H9 (cell line): ENCODE results near the gene TNFAIP2. TPM values are rescaled to one million over a fixed set of nuclear protein-coding genes. Genes with fewer than 3 reads are reported as not detected.

Experiments
- DNase-seq: peaks from one replicate; pipeline ENCODE4 v3.0.0-alpha.2; 2017
- H2AFZ ChIP-seq: one replicate; pipeline ENCODE4 v1.6.1; 2013; ENCODE audit warnings: mild to moderate bottlenecking, low read length, control low read depth, moderate library complexity
- H2AK5ac ChIP-seq: 2 replicates; pipeline ENCODE4 v1.6.1; 2013; ENCODE audit warnings: low read length, control low read depth, mixed read lengths; ENCODE audit not compliant: insufficient read length
- H2BK120ac ChIP-seq: one replicate; pipeline ENCODE4 v1.6.1; 2013; ENCODE audit warnings: low read depth, mild to moderate bottlenecking, low read length, control low read depth, inconsistent platforms; ENCODE audit not compliant: poor library complexity, severe bottlenecking
- H2BK12ac ChIP-seq: 2 replicates; pipeline ENCODE4 v1.6.1; 2013; ENCODE audit warnings: low read length, control low read depth, mixed read lengths, low read depth; ENCODE audit not compliant: insufficient read length
- H2BK15ac ChIP-seq: 2 replicates; pipeline ENCODE4 v1.6.1; 2013; ENCODE audit warnings: low read depth, low read length, control low read depth
- H2BK20ac ChIP-seq: one replicate; pipeline ENCODE4 v1.6.1; 2013; ENCODE audit warnings: low read depth, mild to moderate bottlenecking, low read length, control low read depth, inconsistent platforms; ENCODE audit not compliant: poor library complexity, severe bottlenecking
- H2BK5ac ChIP-seq: 2 replicates; pipeline ENCODE4 v1.6.1; 2013; ENCODE audit warnings: low read length, control low read depth, mixed read lengths; ENCODE audit not compliant: insufficient read length
- H3K14ac ChIP-seq: 2 replicates; pipeline ENCODE4 v1.6.1; 2013; ENCODE audit warnings: low read length, control low read depth; ENCODE audit not compliant: insufficient read depth
- H3K18ac ChIP-seq: 2 replicates; pipeline ENCODE4 v1.6.1; 2013; ENCODE audit warnings: low read depth, mild to moderate bottlenecking, mixed read lengths, low read length, control low read depth; ENCODE audit not compliant: insufficient read length
- H3K23ac ChIP-seq: 2 replicates; pipeline ENCODE4 v1.6.1; 2013; ENCODE audit warnings: low read length, control low read depth, mixed read lengths, low read depth; ENCODE audit not compliant: insufficient read length
- H3K23me2 ChIP-seq: 2 replicates; pipeline ENCODE4 v1.6.1; 2013; ENCODE audit warnings: low read depth, mild to moderate bottlenecking, mixed read lengths, low read length, control low read depth; ENCODE audit not compliant: insufficient read length, poor library complexity, severe bottlenecking
- H3K27ac ChIP-seq: 2 replicates; pipeline ENCODE4 v1.5.1; 2013; ENCODE audit warnings: low read length, control low read depth, mixed read lengths, low read depth; ENCODE audit not compliant: insufficient read length
- H3K27me3 ChIP-seq: 2 replicates; pipeline ENCODE4 v1.6.1; 2013; ENCODE audit warnings: low read length, control low read depth, inconsistent platforms; ENCODE audit not compliant: insufficient read depth
- H3K4ac ChIP-seq: 2 replicates; pipeline ENCODE4 v1.6.1; 2013; ENCODE audit warnings: low read depth, mild to moderate bottlenecking, control low read depth, inconsistent platforms, low read length, moderate library complexity
- H3K4me1 ChIP-seq: 2 replicates; pipeline ENCODE4 v1.6.1; 2013; ENCODE audit warnings: low read length, control low read depth, inconsistent platforms; ENCODE audit not compliant: insufficient read depth
- H3K4me2 ChIP-seq: 2 replicates; pipeline ENCODE4 v1.6.1; 2013; ENCODE audit warnings: low read length, control low read depth, mixed read lengths; ENCODE audit not compliant: insufficient read length, insufficient read depth
- H3K56ac ChIP-seq: 2 replicates; pipeline ENCODE4 v1.6.1; 2013; ENCODE audit warnings: low read depth, mild to moderate bottlenecking, mixed read lengths, low read length, control low read depth; ENCODE audit not compliant: insufficient read length
- H3K79me1 ChIP-seq: 2 replicates; pipeline ENCODE4 v1.6.1; 2013; ENCODE audit warnings: low read depth, mild to moderate bottlenecking, moderate library complexity, low read length, control low read depth, inconsistent platforms; ENCODE audit not compliant: insufficient read depth, poor library complexity, severe bottlenecking
- H3K79me2 ChIP-seq: 2 replicates; pipeline ENCODE4 v1.6.1; 2013; ENCODE audit warnings: low read length, control low read depth, inconsistent platforms; ENCODE audit not compliant: insufficient read depth
- H3K9ac ChIP-seq: 2 replicates; pipeline ENCODE4 v1.6.1; 2013; ENCODE audit warnings: low read length, control low read depth, mixed read lengths; ENCODE audit not compliant: insufficient read length; ENCODE audit errors: extremely low read depth
- H3K9me3 ChIP-seq: one replicate; pipeline ENCODE4 v1.6.1; 2013; ENCODE audit warnings: low read depth, low read length, inconsistent platforms; ENCODE audit not compliant: control insufficient read depth
- H3T11ph ChIP-seq: one replicate; pipeline ENCODE4 v1.6.1; 2013; ENCODE audit warnings: mild to moderate bottlenecking, low read length, control low read depth, inconsistent platforms
- H4K20me1 ChIP-seq: one replicate; pipeline ENCODE4 v1.6.1; 2013; ENCODE audit not compliant: control insufficient read depth, insufficient read length, insufficient read depth
- H4K5ac ChIP-seq: 2 replicates; pipeline ENCODE4 v1.6.1; 2013; ENCODE audit warnings: low read depth, mild to moderate bottlenecking, mixed read lengths, low read length, control low read depth; ENCODE audit not compliant: insufficient read length
- H4K8ac ChIP-seq: replicated peaks from 2 replicates; pipeline ENCODE4 v1.6.1; 2013; ENCODE audit warnings: low read length, control low read depth, mixed read lengths, low read depth; ENCODE audit not compliant: insufficient read length
- H4K91ac ChIP-seq: 2 replicates; pipeline ENCODE4 v1.6.1; 2013; ENCODE audit warnings: low read depth, mild to moderate bottlenecking, moderate library complexity, mixed read lengths, low read length, control low read depth; ENCODE audit not compliant: insufficient read length
- H3K27ac Mint-ChIP-seq, 3 experiments: 2 replicates in 2 of 3; 3 replicates in 1 of 3; pipeline ENCODE4 v1.8.0; 2020 to 2021; ENCODE audit warnings: mixed read lengths in 3 of 3, mild to moderate bottlenecking in 1 of 3, moderate library complexity in 1 of 3
- H3K27me3 Mint-ChIP-seq: 2 replicates; pipeline ENCODE4 v1.8.0; 2021; ENCODE audit warnings: low read depth, mild to moderate bottlenecking, moderate library complexity, mixed read lengths
- H3K36me3 Mint-ChIP-seq, 3 experiments: 2 replicates in 2 of 3; 3 replicates in 1 of 3; pipeline ENCODE4 v1.8.0; 2020 to 2021; ENCODE audit warnings: low read depth in 3 of 3, mixed read lengths in 3 of 3; ENCODE audit not compliant: insufficient read depth in 1 of 3
- H3K4me1 Mint-ChIP-seq, 2 experiments: 2 replicates each; pipeline ENCODE4 v1.8.0; 2020; ENCODE audit warnings: mixed read lengths in 2 of 2
- H3K4me3 Mint-ChIP-seq, 2 experiments: 2 replicates in 1 of 2; 3 replicates in 1 of 2; pipeline ENCODE4 v1.8.0; 2020 to 2021; ENCODE audit warnings: mild to moderate bottlenecking in 2 of 2, mixed read lengths in 2 of 2, moderate library complexity in 1 of 2
- H3K9me3 Mint-ChIP-seq, 2 experiments: 2 replicates in 1 of 2; 3 replicates in 1 of 2; pipeline ENCODE4 v1.8.0; 2020; ENCODE audit warnings: mild to moderate bottlenecking in 2 of 2, mixed read lengths in 2 of 2, moderate library complexity in 1 of 2
- CTCF ChIP-seq: fragments of 200-600 bp; sonication (generic); conservative IDR thresholded peaks from 3 replicates; pipeline ENCODE4 v1.8.0; 2021; ENCODE audit warnings: antibody characterized with exemption, mild to moderate bottlenecking
- WGBS: extraction: QIAGEN DNeasy Blood & Tissue Kit; methylation state at CpG from one replicate; pipeline ENCODE4 v1.1.7; 2013; ENCODE audit warnings: missing lambda C conversion rate, low lambda C conversion rate, mixed read lengths; ENCODE audit not compliant: insufficient read length; ENCODE audit errors: extremely low coverage; 5-methylcytosine and 5-hydroxymethylcytosine counted together
- total RNA-seq: library from RNA; stranded (reverse); gene quantifications from 2 replicates; pipeline ENCODE4 v1.2.1, GENCODE V29; 2021

TNFAIP2 gene
- total RNA-seq, 1 experiment from 2014 or later = 29.3 TPM

GRCh38 chr14:103143506-103143905, 20.2 kb downstream of the TNFAIP2 start:
- Histone ChIP-seq H2BK20ac (no peak overlapping the region), H3K79me2 (no peaks in the 10 kb centered on the region), H4K8ac (no peak overlapping the region), H3K56ac (no peak overlapping the region), H3K14ac (no peak overlapping the region), H2BK5ac (no peak overlapping the region), H3K4me2 (no peak overlapping the region), H3K27me3 (no peaks in the 10 kb centered on the region), H2AK5ac (no peak overlapping the region), H3K79me1 (no peaks in the 10 kb centered on the region), H3K23ac (no peak overlapping the region), H3K4me1 (no peaks in the 10 kb centered on the region), H3T11ph (no peak overlapping the region), H2BK12ac (no peak overlapping the region), H2AFZ (no peak overlapping the region), H4K5ac (no peak overlapping the region), H3K23me2 (peaks cover 8% of the 10 kb centered on the region), H2BK120ac (no peak overlapping the region), H3K27ac (no peak overlapping the region), H3K4ac (no peak overlapping the region), H3K9ac (no peak overlapping the region), H4K91ac (no peak overlapping the region), H2BK15ac (no peak overlapping the region), H4K20me1 (no peaks in the 10 kb centered on the region), H3K9me3 (no peaks in the 10 kb centered on the region), H3K18ac (no peak overlapping the region)
- Mint-ChIP-seq H3K27me3 (peaks cover 13% of the 10 kb centered on the region), H3K4me3 (no peak overlapping the region), H3K4me1 (peaks cover 20 to 27% of the 10 kb centered on the region in 2 experiments), H3K36me3 (no peaks in the 10 kb centered on the region; a peak in 1 of 7 replicates), H3K27ac (no peak overlapping the region), H3K9me3 (no peaks in the 10 kb centered on the region; a peak in 2 of 5 replicates)
- no CpG with 5 or more reads among the region's 6 CpGs for WGBS
- no peak for TF ChIP-seq CTCF
- no peak for DNase-seq
